Measurements from ENCODE around the gene CDK11A.
A peak's percentile ranks its signal among the peaks of the same experiment; 100 is the strongest.
"Not testable (repeated sequence)": the region's sequence is repeated elsewhere in the genome, so short reads cannot be mapped to it uniquely, and the experiment has no call there.

Gene CDK11A

DNA sequence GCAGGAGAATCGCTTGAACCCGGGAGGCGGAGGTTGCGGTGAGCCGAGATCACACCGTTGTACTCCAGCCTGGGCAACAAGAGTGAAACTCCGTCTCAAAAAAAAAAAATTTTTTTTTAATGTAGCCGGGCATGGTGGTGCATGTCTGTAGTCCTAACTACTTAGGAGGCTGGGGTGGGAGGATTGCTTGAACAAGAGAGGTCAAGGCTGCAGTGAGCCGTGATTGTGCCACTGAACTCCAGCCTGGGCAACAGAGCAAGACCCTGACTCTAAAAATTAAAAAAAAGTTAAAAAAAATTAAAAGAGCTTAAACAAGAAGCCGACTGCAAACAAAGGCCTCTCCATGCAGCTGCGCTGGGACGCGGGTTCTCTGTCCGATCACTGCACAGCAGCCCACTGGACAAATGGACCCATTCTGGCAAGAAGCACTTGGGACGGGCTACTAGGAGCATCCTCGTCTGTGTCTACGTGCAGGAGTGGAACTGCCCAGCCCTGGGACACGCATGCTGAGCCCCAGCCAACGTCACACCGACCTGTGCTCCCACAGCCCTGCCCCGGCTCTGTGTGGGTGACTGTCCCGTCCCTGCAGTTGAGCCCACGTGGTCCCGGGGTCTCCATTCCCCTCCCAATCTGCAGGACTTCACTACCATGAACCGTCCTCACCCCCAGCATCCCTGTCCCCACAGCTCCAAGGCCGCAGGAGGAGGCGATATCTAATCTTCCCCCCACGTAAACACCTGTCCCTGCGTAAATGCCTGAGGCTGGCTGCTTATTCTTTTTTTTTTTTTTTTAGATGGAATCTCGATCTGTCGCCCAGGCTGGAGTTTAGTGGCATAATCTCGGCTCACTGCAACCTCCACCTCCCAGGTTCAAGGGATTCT lies 43.9 kb downstream of the CDK11A start:
- DNase-seq: no peak

GRCh38 chr1:1678581-1679380 lies 45.4 kb downstream of the CDK11A start:
- no peak for DNase-seq

DNA sequence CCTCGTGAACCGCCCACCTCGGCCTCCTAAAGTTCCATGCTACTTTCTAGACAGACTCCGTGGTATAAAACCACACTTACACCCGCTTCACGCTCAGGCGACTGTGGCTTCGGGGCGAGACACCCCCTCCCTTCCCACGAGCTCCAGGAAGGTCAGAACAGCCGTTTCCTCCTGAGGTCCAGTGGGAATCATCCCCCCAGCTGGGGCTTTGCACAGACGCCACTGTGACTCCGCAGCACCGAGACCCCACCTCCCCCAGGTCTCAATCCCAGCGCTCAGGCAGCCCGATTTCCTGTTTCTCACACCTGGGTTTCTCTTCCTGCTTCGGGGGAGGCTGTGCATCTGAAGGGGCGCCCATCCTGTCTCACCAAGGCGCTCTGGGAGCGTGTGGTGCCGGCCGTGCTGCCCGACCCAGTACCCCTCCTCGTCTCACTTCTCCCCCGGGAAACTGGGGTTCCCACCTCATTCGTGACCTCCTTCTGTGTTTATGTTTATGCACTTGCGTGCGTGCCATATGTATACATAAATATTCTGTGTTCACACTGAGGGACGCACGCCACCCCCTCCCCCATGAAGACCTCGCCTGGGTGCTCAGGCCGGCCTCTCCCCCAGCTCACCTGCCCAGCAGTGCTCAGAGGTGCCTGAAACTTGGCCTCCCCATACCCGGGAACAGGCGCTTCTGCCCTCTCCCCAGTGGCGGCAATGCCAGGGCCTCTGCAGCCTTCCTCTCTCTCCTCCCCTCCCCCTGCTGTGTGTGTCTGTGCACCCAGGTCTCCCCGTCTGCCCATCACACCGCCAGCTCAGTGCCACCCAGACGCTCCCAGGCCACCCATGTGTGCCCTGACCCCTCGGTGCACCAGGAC lies 46.2 kb downstream of the CDK11A start:
- no peak for DNase-seq

- not testable (repeated sequence) for DNase-seq
Observed at GRCh38 chr1:1676087-1676486, 48.1 kb downstream of the CDK11A start.

- DNase-seq: not testable (repeated sequence)
Observed at GRCh38 chr1:1675218-1675617, 48.9 kb downstream of the CDK11A start.

DNA sequence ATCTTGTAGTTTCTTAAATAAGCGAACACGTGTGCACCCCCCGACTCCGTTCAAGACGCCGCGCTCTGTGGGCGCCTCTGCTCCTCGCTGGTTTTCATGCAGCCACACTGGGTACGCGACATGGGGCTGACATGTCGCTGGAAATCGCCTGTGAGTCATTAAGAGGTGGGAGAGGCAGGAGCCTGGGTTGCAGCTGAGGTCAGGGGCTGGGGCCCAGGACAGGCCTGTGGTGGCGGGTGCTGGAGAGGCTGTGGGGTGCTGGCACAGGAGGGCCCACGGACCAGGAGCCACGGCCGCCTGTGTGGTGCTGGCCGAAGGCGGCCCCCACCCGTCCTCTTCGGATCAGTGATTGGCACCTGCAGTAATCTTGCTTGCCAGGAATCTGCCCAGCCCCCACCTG lies 49.4 kb downstream of the CDK11A start:
- DNase-seq: not testable (repeated sequence)

- no peak for DNase-seq
Observed at GRCh38 chr1:1672181-1672965, 51.8 kb downstream of the CDK11A start.

GRCh38 chr1:1671365-1672119 lies 52.6 kb downstream of the CDK11A start:
- no peak for DNase-seq

DNA sequence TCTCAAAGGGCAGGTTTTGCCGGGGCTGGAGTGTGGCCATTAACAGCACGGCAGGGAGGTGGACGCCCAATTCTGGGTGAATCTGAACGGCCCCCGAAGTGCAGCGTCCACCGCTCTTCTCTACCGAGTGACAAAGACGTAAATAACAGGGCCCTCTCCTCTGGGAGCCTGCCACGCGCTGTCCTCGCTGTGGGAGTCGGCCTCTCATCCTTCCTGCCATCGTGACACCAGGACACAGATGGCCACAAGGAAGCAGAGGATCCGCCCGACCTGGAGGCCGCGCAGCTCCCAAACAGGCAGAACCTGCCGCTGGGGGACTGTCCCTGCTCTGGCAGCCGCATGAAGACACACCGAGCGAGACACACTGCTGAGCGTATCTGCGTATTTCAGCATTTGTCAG lies 53.3 kb downstream of the CDK11A start:
- DNase-seq: no peak

GRCh38 chr1:1669468-1670440 lies 54.4 kb downstream of the CDK11A start:
- DNase-seq: no peak

DNA sequence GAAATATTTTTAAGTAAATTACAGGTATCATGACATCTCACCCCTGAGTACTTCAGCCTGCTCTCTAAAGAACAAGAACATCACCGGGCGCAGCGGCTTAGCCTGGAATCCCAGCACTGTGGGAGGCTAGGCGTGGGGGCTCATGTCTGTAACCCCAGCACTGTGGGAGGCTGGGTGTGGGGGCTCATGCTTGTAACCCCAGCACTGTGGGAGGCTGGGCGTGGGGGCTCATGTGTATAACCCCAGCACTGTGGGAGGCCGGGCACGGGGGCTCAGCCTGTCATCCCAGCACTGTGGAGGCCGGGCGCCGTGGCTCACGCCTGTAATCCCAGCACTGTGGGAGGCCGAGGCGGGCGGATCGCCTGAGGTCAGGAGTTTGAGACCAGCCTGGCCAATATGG lies 57.6 kb downstream of the CDK11A start:
- no peak for DNase-seq

DNA sequence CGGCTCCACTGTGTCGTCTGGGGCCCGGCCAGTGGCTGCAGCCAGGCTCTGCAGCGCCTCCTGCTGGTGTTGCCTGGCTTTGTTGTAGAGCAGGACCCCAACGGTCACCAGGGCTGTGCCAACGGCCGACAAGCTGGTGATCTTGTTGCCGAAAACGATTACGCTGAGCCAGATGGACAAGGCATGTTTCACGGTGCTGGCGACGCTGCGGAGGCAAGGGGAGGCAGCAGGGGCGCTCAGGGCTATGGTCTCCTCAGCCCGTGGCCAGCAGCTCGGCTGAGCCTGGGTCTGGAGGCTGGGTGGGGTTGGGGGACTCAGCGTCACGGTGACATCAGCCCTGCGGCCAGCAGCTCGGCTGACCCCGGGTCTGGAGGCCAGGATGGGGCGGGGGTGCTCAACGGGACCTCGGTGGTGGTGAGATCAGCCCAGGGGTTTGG lies 58.3 kb downstream of the CDK11A start:
- no peak for DNase-seq

DNA sequence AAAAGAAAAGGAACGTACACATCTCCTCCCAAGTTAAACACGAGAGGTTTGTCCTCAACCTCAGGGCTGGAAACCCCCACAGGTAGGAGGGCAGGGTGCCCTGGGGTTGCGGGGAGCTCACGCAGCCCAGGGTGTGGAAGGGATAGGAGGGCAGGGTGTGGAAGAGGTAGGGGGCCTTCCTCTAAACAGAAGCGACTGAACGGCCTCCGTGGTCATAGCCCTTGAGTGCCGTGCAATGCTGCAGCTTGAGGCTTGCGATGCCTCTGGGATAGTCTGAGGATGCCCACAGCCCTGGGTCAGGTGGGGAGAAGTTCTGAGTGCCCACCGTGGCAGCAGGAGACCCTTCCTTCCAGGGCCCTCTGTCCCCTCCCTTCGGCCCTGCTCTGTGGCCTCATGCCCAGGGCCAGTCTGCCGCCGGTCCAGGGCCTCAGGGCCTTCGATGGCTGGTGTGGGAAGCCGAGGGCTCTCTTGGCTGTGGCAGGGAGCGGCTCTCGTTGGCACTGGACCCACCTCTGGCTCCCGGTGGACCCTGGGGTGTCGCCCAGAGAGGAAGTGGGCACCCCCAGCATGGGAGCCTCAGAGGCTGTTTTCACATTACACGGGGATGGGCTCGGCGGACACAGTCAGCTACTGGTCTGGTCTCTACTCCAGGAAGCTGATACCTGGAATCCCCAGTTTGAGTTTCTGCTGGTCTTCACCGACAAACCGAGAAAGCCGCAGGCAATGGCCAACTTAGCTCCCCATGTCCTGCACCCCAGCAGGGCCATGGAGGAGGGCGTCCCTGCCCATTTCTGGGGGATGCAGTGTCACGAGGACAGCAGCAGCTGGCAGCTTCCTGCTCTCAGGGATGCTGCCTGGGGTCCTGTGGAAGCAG lies 59.0 kb downstream of the CDK11A start:
- DNase-seq: no peak

GRCh38 chr1:1664318-1664717 lies 59.8 kb downstream of the CDK11A start:
- DNase-seq: not testable (repeated sequence)

GRCh38 chr1:1662830-1663560 lies 61.2 kb downstream of the CDK11A start:
- DNase-seq: not testable (repeated sequence)

GRCh38 chr1:1662392-1662791 lies 61.8 kb downstream of the CDK11A start:
- not testable (repeated sequence) for DNase-seq

GRCh38 chr1:1658583-1659549 lies 65.3 kb downstream of the CDK11A start, which contains the start of gene CDK11B:
CDK11B (minus strand) TSS chr1:1659004; CDS start chr1:1657485, 1,519 bp downstream.
- peak; percentile 95 for DNase-seq

Data from NCI-H2171 treated with DMSO at 0.1 percent for 48 hours (cell line).